ENCODE measurements around the gene SLC39A11.
A peak's percentile ranks its signal among the peaks of the same experiment; 100 is the strongest.
"Not testable (repeated sequence)": the region's sequence is repeated elsewhere in the genome, so short reads cannot be mapped to it uniquely, and the experiment has no call there.

Gene SLC39A11

DNA sequence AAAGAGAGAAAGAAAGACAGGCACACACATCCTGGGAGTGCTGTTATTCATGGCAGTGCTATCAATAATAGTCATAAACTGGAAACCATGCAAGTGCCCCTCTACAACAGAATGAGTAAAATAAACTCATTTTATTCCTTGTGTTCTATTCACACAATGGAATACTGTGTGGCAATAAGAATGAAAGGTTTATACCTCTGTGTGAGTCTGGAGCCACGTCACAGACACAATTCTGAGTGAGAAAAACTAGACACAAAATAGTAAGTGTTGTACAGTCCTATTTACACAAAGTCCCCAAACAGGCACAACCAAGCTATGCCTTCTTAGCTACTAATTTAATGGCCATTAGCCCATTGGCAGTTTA lies 429.7 kb downstream of the SLC39A11 start:
- no peak for DNase-seq

DNA sequence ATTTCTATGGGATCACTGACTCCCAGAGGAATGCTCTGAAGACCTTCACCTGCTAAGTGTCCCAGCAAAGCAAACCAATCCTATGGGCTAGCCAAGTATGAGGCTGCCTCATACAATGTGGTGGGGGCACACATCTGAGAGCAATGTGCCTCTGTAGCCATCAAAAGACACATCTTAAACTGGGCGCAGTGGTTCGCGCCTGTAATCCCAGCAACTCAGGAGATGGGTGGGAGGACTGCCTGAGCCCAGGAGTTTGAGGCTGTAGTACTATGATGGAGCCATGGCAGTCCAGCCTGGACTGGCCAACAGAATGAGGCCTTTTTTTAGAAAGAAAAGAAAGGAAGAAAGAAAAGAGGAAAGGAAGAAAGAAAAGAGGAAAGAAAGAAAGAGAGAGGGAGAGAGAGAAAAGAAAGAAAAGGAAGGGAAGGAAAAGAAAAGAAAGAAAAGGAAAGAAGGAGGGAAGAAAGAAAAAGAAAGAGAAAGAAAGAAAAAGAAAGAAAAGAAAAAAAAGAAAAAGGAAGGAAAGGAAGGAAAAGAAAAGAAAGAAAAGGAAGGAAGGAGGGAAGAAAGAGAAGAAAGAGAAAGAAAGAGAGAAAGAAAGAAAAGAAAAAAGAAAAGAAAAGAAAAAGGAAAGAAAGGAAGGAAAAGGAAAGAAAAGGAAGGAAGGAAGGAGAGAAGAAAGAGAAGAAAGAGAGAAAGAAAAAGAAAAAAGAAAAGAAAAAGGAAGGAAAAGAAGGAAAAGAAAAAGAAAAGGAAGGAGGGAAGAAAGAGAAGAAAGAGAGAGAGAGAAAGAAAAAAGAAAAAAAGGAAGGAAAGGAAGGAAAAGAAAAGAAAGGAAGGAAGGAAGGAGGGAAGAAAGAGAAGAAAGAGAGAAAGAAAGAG lies 430.3 kb downstream of the SLC39A11 start:
- DNase-seq, result no peak

- DNase-seq, result peak; percentile 22
Measured at GRCh38 chr17:72661116-72661944, 431.2 kb downstream of the SLC39A11 start.

- DNase-seq, result no peak
Measured at GRCh38 chr17:72660274-72661115, 432.0 kb downstream of the SLC39A11 start.

GRCh38 chr17:72659811-72660210 lies 432.7 kb downstream of the SLC39A11 start:
- no peak for DNase-seq

DNA sequence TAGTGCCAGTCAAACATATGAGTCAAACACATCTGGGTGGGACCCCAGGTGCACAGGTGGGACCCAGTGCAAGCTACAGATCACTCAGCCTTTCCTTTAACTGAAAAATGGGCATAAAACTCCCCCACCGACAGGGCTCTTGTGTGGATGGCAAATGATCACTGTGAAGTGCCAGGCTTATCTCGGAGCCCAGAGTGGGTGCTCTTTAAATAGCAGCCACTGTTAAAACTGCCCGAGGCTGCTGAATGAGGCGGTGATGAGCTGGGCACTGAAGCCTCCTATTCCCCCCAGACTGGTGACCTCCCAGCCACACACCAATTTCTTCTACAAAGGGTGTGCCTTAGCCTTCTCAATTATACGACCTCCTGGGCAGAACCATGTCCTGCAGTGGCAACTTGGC lies 433.8 kb downstream of the SLC39A11 start:
- no peak for DNase-seq

DNA sequence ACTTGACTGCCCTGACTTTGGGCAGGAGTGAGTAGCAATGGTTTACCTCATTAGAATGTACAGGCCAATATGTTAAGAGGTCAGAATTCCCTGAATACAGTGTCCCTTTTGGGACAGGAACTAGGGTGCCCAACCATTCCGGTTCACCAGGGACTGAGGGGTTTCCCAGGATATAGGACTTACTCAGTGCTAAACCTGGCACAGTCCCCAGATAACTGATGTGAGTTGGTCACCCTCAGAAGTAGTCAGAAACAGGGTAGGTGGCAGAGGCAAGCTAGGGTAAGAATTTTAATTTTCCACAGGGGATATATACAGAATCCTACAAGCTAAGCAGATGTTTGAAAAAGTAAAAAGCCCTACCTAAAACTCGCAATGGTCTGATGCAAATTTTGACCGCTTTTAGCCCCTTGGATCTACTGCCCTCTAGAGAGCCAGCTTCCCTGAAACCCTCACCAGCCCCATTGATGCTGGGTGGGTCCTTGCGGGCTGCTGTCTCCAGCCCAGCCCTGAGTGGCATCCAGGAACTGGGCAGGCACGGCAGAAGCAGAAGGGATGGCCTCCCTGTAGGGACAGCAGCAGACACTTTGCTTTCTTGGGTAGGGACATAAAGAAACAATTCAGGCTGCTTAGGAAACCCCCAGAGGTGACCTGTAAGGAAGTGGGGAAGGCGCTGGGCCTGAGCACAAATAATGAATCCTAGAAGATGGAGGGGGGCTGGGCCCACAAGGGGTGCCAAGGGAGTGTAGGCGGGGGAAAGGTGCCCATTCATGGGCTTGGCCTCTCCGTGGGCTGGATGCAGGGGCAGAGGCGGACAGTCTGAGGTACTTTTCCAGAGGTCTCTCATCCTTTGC lies 434.8 kb downstream of the SLC39A11 start:
- DNase-seq, result no peak

DNA sequence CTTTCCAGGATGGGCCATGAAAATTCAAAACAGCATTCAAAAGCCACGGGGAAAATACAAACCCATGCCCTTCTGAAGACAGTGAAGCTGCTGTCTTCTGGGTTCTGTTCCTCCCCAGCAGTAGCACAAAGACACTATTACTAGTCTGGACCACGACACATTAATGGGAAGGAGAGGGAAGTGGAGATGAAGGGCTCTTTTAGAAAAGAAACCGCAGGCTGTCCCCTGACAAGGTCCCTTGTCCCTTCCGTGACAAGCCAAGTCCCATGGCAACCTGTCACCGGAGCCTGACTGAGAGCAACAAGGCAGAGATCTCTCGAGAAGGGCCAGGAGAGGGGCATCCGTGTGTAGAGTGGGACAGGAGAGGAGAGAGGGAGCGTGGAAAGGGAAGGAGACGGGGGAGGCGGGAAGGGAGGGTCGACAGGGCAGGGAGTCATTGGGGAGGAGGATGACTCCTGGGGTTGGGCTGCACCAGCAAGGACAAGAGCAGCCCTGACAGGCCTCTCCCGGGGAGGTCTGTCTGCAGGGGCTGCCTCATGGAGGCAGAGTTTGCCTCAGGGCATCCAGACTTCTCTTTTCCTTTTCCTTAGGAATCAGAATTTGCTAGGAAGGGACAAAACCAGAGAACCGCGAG lies 436.2 kb downstream of the SLC39A11 start:
- no peak for DNase-seq

- DNase-seq, result no peak
Measured at GRCh38 chr17:72654706-72655105, 437.8 kb downstream of the SLC39A11 start.

DNA sequence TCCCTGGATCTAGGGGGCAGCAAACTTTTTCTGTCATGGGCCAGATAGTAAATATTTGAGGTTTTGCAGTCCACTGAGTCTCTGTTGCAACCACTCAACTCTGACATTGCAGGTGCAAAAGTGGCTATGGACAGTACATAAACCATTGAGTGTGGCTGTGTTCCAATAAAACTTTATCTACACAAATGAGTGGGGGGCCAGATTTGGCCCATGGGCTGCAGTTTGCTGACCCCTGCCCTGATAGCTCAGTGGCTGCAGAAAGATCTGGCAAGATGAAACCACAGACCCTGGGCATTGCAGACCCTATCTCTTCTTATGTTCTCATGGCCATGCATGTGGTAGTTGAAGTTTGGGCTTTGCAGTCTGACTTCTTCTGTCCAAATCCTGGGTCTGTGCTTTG lies 440.5 kb downstream of the SLC39A11 start:
- no peak for DNase-seq

GRCh38 chr17:72648702-72649101 lies 443.8 kb downstream of the SLC39A11 start:
- DNase-seq, result no peak

- no peak for DNase-seq
Measured at GRCh38 chr17:72646176-72646575, 446.3 kb downstream of the SLC39A11 start.

- no peak for DNase-seq
Measured at GRCh38 chr17:72644492-72644891, 448.0 kb downstream of the SLC39A11 start.

DNA sequence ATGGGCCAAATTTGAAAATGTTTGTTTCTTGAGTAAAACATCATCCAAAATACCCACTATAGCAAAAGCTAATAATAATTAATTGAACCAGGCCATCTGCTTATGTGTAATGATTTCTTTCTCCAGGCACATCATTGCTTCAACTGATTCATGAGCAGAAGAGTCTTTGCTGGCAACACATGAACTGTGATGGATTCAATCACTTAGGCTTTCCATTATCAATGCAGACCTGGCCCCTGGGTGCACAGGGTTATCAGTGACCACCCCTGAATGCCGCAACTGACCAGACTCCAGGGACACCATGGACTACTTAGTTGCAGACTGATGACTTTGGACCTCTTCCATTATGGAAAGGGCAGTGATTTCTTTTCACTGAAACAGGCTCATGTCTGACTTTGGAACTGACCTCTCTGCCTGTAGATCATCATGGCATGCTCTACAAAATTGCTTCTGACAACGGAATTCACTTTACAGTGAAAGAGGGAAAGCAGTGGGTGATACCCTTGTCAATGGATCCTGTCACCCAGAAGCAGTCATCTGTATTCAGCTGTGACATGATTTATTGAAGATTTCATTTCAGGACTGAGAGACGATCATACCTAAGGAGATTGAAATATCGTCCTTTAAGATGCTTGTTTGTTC lies 448.8 kb downstream of the SLC39A11 start:
- no peak for DNase-seq

GRCh38 chr17:72642720-72643119 lies 449.8 kb downstream of the SLC39A11 start:
- DNase-seq, result no peak

DNA sequence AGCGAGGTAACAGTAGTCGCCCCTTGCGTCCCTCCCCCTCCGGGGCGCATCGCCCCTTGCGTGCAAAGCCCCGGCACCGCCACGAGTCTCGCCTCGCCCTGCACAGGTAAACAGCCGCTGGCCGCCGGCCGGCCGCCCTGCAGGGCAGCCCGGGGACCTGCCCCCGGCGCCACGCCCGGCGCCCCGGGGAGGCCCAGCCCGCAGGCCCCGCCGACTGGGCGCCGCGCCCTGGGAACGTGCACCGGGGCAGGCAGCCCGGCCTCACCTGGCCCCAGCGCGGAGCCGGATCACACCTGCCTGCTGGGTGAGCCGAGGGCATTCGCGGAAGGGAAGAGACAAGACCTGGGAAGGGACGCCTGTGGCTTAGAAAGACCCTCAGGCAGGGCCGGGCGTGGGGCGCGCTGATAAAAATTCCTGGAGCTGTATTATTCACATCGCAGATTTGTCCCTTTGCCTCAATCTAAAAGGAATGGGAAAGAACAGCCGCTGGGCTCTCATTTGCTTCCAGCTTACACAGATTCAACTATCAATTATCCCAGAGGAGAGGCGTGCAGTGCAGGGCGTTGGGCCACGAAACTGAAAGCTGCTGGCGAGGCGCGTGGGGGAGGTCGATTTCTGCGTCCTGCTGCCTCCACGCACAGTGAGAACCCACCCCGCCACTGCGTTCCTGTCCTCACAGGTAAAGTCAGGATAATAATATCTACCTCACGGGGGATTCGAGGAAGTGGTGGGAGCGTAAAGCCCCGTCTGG lies 451.9 kb downstream of the SLC39A11 start:
- no peak for DNase-seq

DNA sequence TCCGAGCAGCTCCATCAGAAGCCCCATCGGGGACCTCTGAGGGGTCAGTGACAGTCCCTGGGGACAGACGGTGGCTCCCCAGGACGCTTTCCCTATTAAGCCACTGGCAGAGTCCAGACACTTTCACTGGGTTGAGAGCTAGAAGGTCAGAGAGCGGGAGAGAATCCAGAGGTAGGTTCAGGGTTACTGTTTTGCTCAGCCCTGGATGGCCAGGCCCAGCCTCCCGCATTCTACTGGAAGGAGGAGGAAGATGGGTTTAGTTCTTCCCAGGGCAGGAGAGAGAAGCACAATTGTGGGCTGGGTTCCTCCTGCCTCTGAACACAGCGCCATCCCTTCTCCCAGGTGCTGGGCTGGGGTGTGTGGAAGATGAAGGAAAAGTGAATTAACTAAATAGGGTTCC lies 452.8 kb downstream of the SLC39A11 start:
- no peak for DNase-seq

- DNase-seq, result not testable (repeated sequence)
Measured at GRCh38 chr17:72638932-72639331, 453.6 kb downstream of the SLC39A11 start.

- peak; percentile 14 for DNase-seq
Measured at GRCh38 chr17:72635034-72635635, 457.4 kb downstream of the SLC39A11 start.

DNA sequence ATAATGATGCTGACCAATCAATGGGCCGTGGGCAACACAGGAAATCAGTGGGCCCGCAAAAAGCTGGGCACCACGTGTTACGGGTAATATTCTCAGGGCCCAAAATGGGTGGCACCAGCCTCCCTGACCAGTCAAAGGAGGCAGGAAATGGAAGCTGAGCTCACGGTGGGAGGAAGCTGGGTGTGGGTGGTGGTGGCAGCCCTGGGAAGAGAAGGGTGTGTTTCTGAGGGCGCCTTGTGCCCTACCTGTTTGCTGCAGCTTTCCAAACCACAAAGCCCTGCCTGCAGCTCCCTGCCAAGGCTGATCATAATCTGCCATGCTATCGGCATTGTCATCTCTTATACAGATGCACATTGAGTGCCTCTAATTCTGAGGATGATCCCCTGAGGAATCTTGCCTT lies 457.9 kb downstream of the SLC39A11 start:
- DNase-seq, result no peak

Measured in NCI-H2171 (cell line).